ENCODE measurements around the gene EPDR1. TPM values are rescaled to one million over a fixed set of nuclear protein-coding genes. Genes with fewer than 3 reads are reported as not detected.

EPDR1 gene
- polyA plus RNA-seq, 3 donors, result 0.25 to 1.2 (median 1.1) TPM

- no peaks in the 10 kb centered on the region for H3K27me3 ChIP-seq (ENCODE audit: control insufficient read depth in 2 of 2, insufficient read depth in 2 of 2, low read length in 2 of 2)
- no peaks in the 10 kb centered on the region for H3K9me3 ChIP-seq (replicated peaks in 1 of 2; ENCODE audit: control insufficient read depth in 1 of 2, insufficient read depth in 1 of 2, low read length in 2 of 2)
- no peak overlapping the region for H3K27ac Mint-ChIP-seq
- no peaks in the 10 kb centered on the region for H4K20me1 ChIP-seq (ENCODE audit: insufficient read depth, low read length)
- no peak overlapping the region for H2AFZ ChIP-seq (ENCODE audit: insufficient read depth, low read depth, low read length, poor library complexity, severe bottlenecking)
- no peaks in the 10 kb centered on the region for H3K27me3 Mint-ChIP-seq (ENCODE audit: low read depth in 3 of 3)
- no peak overlapping the region for H3K27ac ChIP-seq (ENCODE audit: low read depth in 1 of 2, low read length in 2 of 2)
- no peak for DNase-seq
- no peak for TF ChIP-seq CTCF (IDR thresholded peaks at IDR 0.05)
- H3K79me2 ChIP-seq (ENCODE audit: insufficient read depth, low read length), result no peaks in the 10 kb centered on the region
- H3K36me3 ChIP-seq (replicated peaks in 1 of 2; ENCODE audit: control insufficient read depth in 1 of 2, insufficient read depth in 2 of 2, low read length in 2 of 2), result peaks cover 4 to 6% of the 10 kb centered on the region in 2 donors
- H3K4me1 ChIP-seq (ENCODE audit: control insufficient read depth in 1 of 2, insufficient read depth in 2 of 2, low read length in 2 of 2), result no peaks in the 10 kb centered on the region
- no peak overlapping the region for H3K4me2 ChIP-seq (replicated peaks; ENCODE audit: extremely low read depth, low read length, poor library complexity, severe bottlenecking)
- peaks cover 23 to 26% of the 10 kb centered on the region in 2 donors for H3K36me3 Mint-ChIP-seq
- no peak overlapping the region for H3K4me3 ChIP-seq (replicated peaks in 1 of 3; ENCODE audit: low read depth in 2 of 3, low read length in 3 of 3)
- no peak overlapping the region for H3K4me3 Mint-ChIP-seq
- H3K4me1 Mint-ChIP-seq, result no peaks in the 10 kb centered on the region
- peaks cover 0 to 8% (median 2%) of the 10 kb centered on the region in 7 donors for H3K9me3 Mint-ChIP-seq
- intact Hi-C loops (cut with micrococcal nuclease), result no loop called here
- no peak overlapping the region for H3K9ac ChIP-seq (ENCODE audit: insufficient read depth, low read length, poor library complexity, severe bottlenecking)
Measured at GRCh38 chr7:37893359-37893758, 27.1 kb upstream of the EPDR1 start.

GRCh38 chr7:37894671-37895070 is 25.8 kb upstream of the EPDR1 start:
- Histone ChIP-seq H4K20me1 (ENCODE audit: insufficient read depth, low read length) (no peaks in the 10 kb centered on the region), H3K36me3 (replicated peaks in 1 of 2; ENCODE audit: control insufficient read depth in 1 of 2, insufficient read depth in 2 of 2, low read length in 2 of 2) (peaks cover 4 to 6% of the 10 kb centered on the region in 2 donors), H3K79me2 (ENCODE audit: insufficient read depth, low read length) (no peaks in the 10 kb centered on the region), H2AFZ (ENCODE audit: insufficient read depth, low read depth, low read length, poor library complexity, severe bottlenecking) (no peak overlapping the region), H3K4me1 (ENCODE audit: control insufficient read depth in 1 of 2, insufficient read depth in 2 of 2, low read length in 2 of 2) (no peaks in the 10 kb centered on the region), H3K4me3 (replicated peaks in 1 of 3; ENCODE audit: low read depth in 2 of 3, low read length in 3 of 3) (no peak overlapping the region), H3K27ac (ENCODE audit: low read depth in 1 of 2, low read length in 2 of 2) (no peak overlapping the region), H3K4me2 (replicated peaks; ENCODE audit: extremely low read depth, low read length, poor library complexity, severe bottlenecking) (no peak overlapping the region), H3K27me3 (ENCODE audit: control insufficient read depth in 2 of 2, insufficient read depth in 2 of 2, low read length in 2 of 2) (no peaks in the 10 kb centered on the region), H3K9ac (ENCODE audit: insufficient read depth, low read length, poor library complexity, severe bottlenecking) (no peak overlapping the region), H3K9me3 (replicated peaks in 1 of 2; ENCODE audit: control insufficient read depth in 1 of 2, insufficient read depth in 1 of 2, low read length in 2 of 2) (no peaks in the 10 kb centered on the region)
- TF ChIP-seq CTCF (IDR thresholded peaks at IDR 0.05), result no peak
- no peaks in the 10 kb centered on the region for H3K27me3 Mint-ChIP-seq (ENCODE audit: low read depth in 3 of 3)
- intact Hi-C loops (cut with micrococcal nuclease), result no loop called here
- H3K9me3 Mint-ChIP-seq, result peaks cover 0 to 8% (median 2%) of the 10 kb centered on the region in 7 donors
- 92% methylated on average over 1 of the region's 3 CpGs for WGBS (ENCODE audit: insufficient coverage)
- DNase-seq, result no peak
- no peak overlapping the region for H3K4me3 Mint-ChIP-seq
- no peaks in the 10 kb centered on the region for H3K4me1 Mint-ChIP-seq
- H3K27ac Mint-ChIP-seq, result no peak overlapping the region
- H3K36me3 Mint-ChIP-seq, result peaks cover 18 to 21% of the 10 kb centered on the region in 2 donors

All from CD14-positive monocyte (primary cell).